GM18505 (cell line): Measurements from ENCODE around the gene PRKAB2.
"Not testable (repeated sequence)": the region's sequence is repeated elsewhere in the genome, so short reads cannot be mapped to it uniquely, and the experiment has no call there.

Experiments
- ATAC-seq: cut with Tn5 transposase; IDR thresholded peaks from one replicate; pipeline ENCODE4 v1.9.1; 2021; ENCODE audit not compliant: unreplicated experiment
- POLR2A ChIP-seq: IDR thresholded peaks from 4 replicates; pipeline ENCODE4 v1.6.1; 2011; ENCODE audit warnings: borderline replicate concordance; ENCODE audit not compliant: insufficient read depth, insufficient read length; ENCODE audit errors: extremely low read depth

The PRKAB2 gene

DNA sequence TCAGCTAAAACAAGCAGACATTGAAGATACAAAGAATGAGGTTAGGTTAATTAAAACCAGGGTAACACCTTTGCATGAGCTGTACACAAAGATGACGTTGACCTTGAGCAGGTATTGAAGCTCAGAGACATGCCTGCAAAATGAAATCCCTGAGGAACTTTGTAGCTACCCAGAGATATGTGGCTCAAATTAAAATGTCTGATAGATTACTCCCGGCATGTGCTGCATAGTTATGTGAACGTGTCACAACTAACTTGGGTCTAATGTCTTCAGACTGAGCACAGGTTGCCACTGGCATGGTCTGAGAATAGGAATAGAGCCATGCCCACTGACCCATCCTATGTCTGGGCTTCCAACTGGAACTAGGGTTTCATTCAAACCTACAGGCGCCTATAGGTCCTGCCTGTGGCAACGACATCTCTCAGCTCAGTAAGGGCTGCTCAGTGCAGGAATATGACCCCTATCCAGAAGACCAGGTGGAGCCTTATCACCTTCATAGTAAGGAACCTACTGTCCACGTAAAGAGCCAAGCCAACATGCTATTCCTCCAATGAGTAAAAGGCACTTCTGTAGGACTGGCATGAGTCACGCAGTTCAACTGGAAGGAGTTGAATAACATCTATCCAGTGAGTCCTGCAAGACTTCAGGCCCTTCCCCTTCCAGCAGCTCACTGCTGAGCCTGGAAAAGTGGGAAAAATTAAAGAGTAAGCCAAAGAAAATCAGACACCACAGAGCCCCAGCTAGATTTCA is 60.7 kb downstream of the PRKAB2 start:
- no peak for ATAC-seq
- TF ChIP-seq POLR2A = no peak

DNA sequence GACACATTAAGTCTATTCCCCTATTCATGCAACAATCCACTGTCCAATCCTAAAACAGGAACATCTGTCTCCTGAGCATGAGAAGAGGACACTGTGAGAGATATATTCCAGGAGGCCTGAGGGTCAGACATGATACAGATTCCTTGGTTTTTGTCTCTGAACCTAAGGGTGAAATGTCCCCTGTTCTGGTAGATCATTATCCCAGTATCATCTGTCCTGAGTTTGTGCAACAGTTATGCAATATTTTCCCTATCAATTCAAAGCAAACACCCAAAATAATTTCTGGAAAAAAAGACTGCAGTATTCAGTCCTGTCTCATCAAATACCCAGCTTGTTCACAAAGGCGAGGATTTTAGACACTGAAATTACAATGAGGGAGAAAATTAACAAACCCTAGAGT is 61.4 kb downstream of the PRKAB2 start:
- no peak for ATAC-seq
- no peak for TF ChIP-seq POLR2A

DNA sequence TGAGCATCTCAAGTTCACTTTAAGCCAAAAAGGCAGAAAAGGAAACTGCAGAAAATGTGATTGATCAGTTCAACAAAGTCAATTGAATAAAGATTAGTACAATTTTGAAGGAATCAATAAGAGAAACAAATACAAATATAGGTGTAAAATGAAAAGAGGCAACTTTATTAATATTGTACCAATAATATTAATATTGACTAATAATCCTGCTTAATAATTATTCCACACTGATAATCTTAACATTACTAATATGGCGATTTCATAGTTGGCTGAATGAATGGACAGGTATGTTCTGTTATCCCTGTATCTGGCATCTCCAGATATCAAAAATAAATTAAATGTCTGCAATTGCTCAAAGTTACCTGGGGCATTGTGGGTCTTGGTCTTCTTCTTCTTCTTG is 61.8 kb downstream of the PRKAB2 start:
- ATAC-seq = no peak

DNA sequence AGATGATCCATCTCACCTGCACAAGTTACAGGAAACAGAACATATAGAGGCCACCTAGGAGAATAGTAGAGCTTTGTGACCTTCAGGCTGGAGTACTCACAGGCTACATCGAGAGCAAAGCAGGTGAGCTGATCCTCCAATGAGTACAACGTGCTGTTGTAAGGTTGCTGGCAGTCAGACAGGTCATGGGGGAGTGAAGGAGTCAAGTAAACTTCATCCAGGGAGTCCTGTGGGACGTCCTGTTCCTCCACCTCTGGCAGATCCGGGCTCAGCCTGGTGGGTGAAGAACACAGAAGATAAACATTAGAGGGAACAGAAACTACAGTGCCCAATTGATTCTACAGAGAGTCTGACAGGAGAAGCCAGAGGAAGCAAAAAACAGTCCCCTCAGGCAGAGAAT is 62.5 kb downstream of the PRKAB2 start:
- ATAC-seq = no peak
- TF ChIP-seq POLR2A = no peak

More for the DNA sequence above, 61.8 kb downstream of the PRKAB2 start:
- no peak for TF ChIP-seq POLR2A

DNA sequence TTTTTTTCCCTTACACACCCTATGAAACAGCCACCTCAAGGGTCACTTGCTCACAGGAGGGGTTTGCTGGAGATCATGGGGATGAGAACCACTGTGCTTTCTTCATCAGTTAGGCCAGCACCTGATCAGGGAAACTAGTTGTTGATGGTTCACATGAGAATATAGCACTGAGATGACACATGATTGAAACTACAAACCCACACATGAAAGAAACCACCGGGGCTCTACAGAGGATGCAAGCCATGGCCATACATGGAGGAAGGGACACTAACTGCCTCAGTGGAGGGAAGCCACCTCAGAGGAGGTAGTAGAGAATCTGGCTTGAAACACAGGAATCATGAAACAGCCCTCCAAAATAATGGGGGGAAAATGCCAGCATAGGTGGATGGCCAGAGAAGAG is 63.2 kb downstream of the PRKAB2 start:
- no peak for TF ChIP-seq POLR2A
- ATAC-seq = no peak

DNA sequence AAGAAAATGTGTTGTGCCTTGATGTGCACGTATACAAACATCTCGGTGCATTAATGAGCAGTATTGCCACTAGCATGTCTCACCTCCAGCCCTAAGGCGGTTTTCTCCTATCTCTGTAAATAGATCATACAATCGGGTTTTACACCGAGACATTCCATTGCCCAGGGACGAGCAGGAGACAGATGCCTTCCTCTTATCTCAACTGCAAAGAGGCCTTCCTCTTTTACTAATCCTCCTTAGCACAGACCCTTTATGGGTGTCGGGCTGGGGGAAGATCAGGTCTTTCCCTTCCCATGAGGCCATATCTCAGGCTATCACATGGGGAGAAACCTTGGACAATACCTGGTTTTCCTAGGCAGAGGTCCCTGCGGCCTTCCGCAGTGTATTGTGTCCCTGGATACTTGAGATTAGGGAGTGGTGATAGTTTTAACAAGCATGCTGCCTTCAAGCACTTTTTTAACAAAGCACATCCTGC is 65.8 kb downstream of the PRKAB2 start:
- not testable (repeated sequence) for ATAC-seq

DNA sequence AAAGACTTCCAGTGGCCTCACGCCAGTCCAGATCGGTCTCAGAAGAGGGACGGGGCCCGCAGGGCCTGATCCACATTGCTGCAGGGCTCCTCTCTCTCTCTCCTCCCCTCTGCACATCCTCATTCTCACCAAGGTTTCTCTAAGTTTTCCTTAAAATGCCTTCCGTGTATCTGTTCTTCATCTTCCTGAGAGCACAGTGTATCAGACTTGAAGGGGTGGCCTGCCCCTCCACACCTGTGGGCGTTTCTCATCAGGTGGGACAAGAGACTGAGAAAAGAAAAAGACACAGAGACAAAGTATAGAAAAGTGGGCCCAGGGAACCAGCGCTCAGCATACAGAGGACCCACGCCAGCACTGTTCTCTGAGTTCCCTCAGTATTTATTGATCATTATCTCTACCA is 66.4 kb downstream of the PRKAB2 start:
- no peak for TF ChIP-seq POLR2A
- ATAC-seq = no peak
